ENCODE measurements around the gene GTF3C5. TPM values are rescaled to one million over a fixed set of nuclear protein-coding genes. Genes with fewer than 3 reads are reported as not detected.

GTF3C5 gene
- polyA plus RNA-seq, 1 of the 3 experiments (the other 2 are of a cell fraction): 57.3 TPM

DNA sequence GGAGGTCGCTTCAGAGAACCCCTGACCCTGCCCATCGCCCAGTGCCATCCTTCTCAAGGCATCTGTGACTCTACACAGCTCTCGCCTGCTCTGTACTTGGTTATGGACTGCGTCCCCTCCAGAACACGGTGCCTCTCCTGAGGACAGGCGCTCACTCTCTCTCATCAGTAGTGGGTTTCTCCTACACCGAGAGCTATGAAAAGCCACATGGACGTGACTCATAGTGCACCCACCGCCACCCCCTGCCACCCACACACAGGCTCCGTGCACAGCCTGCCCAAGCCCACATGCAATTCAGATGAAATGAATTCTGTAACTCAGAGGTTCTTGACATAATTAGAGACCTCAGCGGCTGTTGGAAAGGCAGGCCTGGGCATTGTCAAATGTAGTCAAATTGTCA lies 13.9 kb downstream of the GTF3C5 start:
- Histone ChIP-seq H3K9me3 (no peaks in the 10 kb centered on the region), H2AFZ (ENCODE audit: low read depth) (no peak overlapping the region), H3K4me1 (ENCODE audit: control insufficient read depth in 1 of 2, insufficient read depth in 2 of 2, low read depth in 1 of 2, low read length in 1 of 2) (no peaks in the 10 kb centered on the region), H3K36me3 (replicated peaks in 1 of 2; ENCODE audit: control insufficient read depth in 1 of 2, insufficient read depth in 2 of 2, low read length in 1 of 2) (peaks cover 26 to 57% of the 10 kb centered on the region in 2 experiments), H3K4me3 (ENCODE audit: low read depth in 2 of 2, low read length in 1 of 2) (no peak overlapping the region), H3K27ac (ENCODE audit: low read depth in 2 of 2, low read length in 1 of 2) (no peak overlapping the region), H3K4me2 (no peak overlapping the region), H3K9me2 (no peaks in the 10 kb centered on the region), H3F3A (replicated peaks; ENCODE audit: insufficient read depth) (no peaks in the 10 kb centered on the region), H3K79me2 (ENCODE audit: insufficient read depth) (peaks cover 24% of the 10 kb centered on the region), H4K20me1 (ENCODE audit: insufficient read depth) (peaks cover 21% of the 10 kb centered on the region), H3K27me3 (ENCODE audit: insufficient read depth) (no peaks in the 10 kb centered on the region), H3K9ac (no peak overlapping the region)
- CTCF ChIA-PET: interaction anchor here (0.9 to 9.7 kb wide), 2 partner anchors 23 to 102 kb away, joined by 4 to 109 read pairs; no protein-coding TSS in a partner anchor
- WGBS (ENCODE audit: low lambda C conversion rate): 96% methylated on average over 11 of the region's 11 CpGs
- DNase-seq: no peak
- TF ChIP-seq, protein P1, sequence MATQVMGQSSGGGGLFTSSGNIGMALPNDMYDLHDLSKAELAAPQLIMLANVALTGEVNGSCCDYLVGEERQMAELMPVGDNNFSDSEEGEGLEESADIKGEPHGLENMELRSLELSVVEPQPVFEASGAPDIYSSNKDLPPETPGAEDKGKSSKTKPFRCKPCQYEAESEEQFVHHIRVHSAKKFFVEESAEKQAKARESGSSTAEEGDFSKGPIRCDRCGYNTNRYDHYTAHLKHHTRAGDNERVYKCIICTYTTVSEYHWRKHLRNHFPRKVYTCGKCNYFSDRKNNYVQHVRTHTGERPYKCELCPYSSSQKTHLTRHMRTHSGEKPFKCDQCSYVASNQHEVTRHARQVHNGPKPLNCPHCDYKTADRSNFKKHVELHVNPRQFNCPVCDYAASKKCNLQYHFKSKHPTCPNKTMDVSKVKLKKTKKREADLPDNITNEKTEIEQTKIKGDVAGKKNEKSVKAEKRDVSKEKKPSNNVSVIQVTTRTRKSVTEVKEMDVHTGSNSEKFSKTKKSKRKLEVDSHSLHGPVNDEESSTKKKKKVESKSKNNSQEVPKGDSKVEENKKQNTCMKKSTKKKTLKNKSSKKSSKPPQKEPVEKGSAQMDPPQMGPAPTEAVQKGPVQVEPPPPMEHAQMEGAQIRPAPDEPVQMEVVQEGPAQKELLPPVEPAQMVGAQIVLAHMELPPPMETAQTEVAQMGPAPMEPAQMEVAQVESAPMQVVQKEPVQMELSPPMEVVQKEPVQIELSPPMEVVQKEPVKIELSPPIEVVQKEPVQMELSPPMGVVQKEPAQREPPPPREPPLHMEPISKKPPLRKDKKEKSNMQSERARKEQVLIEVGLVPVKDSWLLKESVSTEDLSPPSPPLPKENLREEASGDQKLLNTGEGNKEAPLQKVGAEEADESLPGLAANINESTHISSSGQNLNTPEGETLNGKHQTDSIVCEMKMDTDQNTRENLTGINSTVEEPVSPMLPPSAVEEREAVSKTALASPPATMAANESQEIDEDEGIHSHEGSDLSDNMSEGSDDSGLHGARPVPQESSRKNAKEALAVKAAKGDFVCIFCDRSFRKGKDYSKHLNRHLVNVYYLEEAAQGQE (IDR thresholded peaks at IDR 0.05; ENCODE audit: low read depth, low read length): no peak
- TF ChIP-seq, protein P2, sequence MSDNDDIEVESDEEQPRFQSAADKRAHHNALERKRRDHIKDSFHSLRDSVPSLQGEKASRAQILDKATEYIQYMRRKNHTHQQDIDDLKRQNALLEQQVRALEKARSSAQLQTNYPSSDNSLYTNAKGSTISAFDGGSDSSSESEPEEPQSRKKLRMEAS (IDR thresholded peaks at IDR 0.05; ENCODE audit: low read depth): no peak
- TF ChIP-seq, protein P3, sequence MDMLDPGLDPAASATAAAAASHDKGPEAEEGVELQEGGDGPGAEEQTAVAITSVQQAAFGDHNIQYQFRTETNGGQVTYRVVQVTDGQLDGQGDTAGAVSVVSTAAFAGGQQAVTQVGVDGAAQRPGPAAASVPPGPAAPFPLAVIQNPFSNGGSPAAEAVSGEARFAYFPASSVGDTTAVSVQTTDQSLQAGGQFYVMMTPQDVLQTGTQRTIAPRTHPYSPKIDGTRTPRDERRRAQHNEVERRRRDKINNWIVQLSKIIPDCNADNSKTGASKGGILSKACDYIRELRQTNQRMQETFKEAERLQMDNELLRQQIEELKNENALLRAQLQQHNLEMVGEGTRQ (IDR thresholded peaks at IDR 0.05; ENCODE audit: borderline replicate concordance, low read depth, low read length): no peak
- TF ChIP-seq, protein P4, sequence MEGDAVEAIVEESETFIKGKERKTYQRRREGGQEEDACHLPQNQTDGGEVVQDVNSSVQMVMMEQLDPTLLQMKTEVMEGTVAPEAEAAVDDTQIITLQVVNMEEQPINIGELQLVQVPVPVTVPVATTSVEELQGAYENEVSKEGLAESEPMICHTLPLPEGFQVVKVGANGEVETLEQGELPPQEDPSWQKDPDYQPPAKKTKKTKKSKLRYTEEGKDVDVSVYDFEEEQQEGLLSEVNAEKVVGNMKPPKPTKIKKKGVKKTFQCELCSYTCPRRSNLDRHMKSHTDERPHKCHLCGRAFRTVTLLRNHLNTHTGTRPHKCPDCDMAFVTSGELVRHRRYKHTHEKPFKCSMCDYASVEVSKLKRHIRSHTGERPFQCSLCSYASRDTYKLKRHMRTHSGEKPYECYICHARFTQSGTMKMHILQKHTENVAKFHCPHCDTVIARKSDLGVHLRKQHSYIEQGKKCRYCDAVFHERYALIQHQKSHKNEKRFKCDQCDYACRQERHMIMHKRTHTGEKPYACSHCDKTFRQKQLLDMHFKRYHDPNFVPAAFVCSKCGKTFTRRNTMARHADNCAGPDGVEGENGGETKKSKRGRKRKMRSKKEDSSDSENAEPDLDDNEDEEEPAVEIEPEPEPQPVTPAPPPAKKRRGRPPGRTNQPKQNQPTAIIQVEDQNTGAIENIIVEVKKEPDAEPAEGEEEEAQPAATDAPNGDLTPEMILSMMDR (IDR thresholded peaks at IDR 0.05): no peak
- no peak for TF ChIP-seq TEAD4 (IDR thresholded peaks at IDR 0.05; ENCODE audit: borderline replicate concordance, insufficient read depth)
- no peak for TF ChIP-seq YY1 (IDR thresholded peaks at IDR 0.05; ENCODE audit: low read depth)
- TF ChIP-seq FOXJ3 (CRISPR knock-in tag; IDR thresholded peaks at IDR 0.05): no peak
- TF ChIP-seq MXI1 (IDR thresholded peaks at IDR 0.05; ENCODE audit: low read depth, low read length): no peak
- TF ChIP-seq FOSL2 (IDR thresholded peaks at IDR 0.05; ENCODE audit: borderline replicate concordance, low read depth): no peak
- no peak for TF ChIP-seq SIN3A (IDR thresholded peaks at IDR 0.05; ENCODE audit: borderline replicate concordance, low read depth, low read length)
- TF ChIP-seq, protein P5, sequence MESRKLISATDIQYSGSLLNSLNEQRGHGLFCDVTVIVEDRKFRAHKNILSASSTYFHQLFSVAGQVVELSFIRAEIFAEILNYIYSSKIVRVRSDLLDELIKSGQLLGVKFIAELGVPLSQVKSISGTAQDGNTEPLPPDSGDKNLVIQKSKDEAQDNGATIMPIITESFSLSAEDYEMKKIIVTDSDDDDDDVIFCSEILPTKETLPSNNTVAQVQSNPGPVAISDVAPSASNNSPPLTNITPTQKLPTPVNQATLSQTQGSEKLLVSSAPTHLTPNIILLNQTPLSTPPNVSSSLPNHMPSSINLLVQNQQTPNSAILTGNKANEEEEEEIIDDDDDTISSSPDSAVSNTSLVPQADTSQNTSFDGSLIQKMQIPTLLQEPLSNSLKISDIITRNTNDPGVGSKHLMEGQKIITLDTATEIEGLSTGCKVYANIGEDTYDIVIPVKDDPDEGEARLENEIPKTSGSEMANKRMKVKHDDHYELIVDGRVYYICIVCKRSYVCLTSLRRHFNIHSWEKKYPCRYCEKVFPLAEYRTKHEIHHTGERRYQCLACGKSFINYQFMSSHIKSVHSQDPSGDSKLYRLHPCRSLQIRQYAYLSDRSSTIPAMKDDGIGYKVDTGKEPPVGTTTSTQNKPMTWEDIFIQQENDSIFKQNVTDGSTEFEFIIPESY (IDR thresholded peaks at IDR 0.05; ENCODE audit: borderline replicate concordance, low read depth): no peak
- POLR2A ChIA-PET: no interaction called here

All from SK-N-SH (cell line).